ENCODE results near the gene MYO7B.

DNA sequence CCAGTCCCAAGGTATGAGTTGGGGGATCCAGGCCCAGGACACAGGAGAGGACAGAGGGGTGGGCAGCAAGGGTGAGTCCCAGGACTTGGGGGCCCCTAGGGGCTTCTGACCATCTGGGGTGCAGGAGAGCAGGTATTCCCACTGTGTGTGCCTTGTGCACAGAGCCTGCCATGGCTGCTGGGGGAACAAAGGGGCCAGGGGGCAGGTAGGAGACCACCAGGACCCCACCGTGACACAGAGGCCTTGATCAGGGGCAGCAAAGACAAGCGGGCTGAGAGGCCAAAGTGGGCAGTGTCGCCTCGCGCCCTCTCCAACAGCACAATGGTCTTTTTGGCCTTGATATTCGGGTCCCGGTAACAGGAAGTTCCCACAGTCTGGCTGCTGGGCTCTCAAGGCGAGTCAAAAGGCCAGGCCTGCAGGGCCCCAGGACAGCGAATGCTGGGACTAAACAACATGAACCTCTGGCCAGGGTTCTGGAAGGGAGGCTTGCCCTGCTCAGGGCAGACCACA is 98.1 kb downstream of the MYO7B start:
- TF ChIP-seq, protein P1, sequence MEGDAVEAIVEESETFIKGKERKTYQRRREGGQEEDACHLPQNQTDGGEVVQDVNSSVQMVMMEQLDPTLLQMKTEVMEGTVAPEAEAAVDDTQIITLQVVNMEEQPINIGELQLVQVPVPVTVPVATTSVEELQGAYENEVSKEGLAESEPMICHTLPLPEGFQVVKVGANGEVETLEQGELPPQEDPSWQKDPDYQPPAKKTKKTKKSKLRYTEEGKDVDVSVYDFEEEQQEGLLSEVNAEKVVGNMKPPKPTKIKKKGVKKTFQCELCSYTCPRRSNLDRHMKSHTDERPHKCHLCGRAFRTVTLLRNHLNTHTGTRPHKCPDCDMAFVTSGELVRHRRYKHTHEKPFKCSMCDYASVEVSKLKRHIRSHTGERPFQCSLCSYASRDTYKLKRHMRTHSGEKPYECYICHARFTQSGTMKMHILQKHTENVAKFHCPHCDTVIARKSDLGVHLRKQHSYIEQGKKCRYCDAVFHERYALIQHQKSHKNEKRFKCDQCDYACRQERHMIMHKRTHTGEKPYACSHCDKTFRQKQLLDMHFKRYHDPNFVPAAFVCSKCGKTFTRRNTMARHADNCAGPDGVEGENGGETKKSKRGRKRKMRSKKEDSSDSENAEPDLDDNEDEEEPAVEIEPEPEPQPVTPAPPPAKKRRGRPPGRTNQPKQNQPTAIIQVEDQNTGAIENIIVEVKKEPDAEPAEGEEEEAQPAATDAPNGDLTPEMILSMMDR (IDR thresholded peaks at IDR 0.05), result no peak
- TF ChIP-seq POLR2A (IDR thresholded peaks at IDR 0.05), result no peak

Data from thyroid gland (tissue), 4 donors.